Parathyroid adenoma (tissue), 2 donors: ENCODE results near the gene PGM2.

Source experiments
- H2AFZ ChIP-seq: fragments of 300-600 bp; sonication (generic); one replicate; pipeline ENCODE4 v1.7.0; 2017; ENCODE audit warnings: antibody characterized with exemption, mild to moderate bottlenecking
- H3K27ac ChIP-seq: fragments of 300-600 bp; sonication (generic); one replicate; pipeline ENCODE4 v1.7.0; 2017
- H3K27me3 ChIP-seq: fragments of 300-600 bp; sonication (generic); one replicate; pipeline ENCODE4 v1.7.0; 2017; ENCODE audit warnings: low read length; ENCODE audit not compliant: control insufficient read depth, insufficient read depth
- H3K36me3 ChIP-seq: fragments of 300-600 bp; sonication (generic); one replicate; pipeline ENCODE4 v1.7.0; 2017; ENCODE audit warnings: low read length; ENCODE audit not compliant: control insufficient read depth, insufficient read depth
- H3K4me1 ChIP-seq: fragments of 300-600 bp; sonication (generic); one replicate; pipeline ENCODE4 v1.7.0; 2017; ENCODE audit warnings: control low read depth
- H3K4me2 ChIP-seq: fragments of 300-600 bp; sonication (generic); one replicate; pipeline ENCODE4 v1.7.0; 2017; ENCODE audit warnings: low read length
- H3K4me3 ChIP-seq: fragments of 300-600 bp; sonication (generic); one replicate; pipeline ENCODE4 v1.7.0; 2017; ENCODE audit warnings: low read depth, low read length
- H3K79me2 ChIP-seq: fragments of 300-600 bp; sonication (generic); one replicate; pipeline ENCODE4 v1.7.0; 2017; ENCODE audit warnings: control low read depth
- H3K9ac ChIP-seq: fragments of 300-600 bp; sonication (generic); one replicate; pipeline ENCODE4 v1.7.0; 2017; ENCODE audit warnings: mild to moderate bottlenecking
- H3K9me3 ChIP-seq: fragments of 300-600 bp; sonication (generic); one replicate; pipeline ENCODE4 v1.7.0; 2017; ENCODE audit warnings: low read length; ENCODE audit not compliant: control insufficient read depth
- CTCF ChIP-seq: fragments of 300-600 bp; sonication (generic); IDR thresholded peaks from one replicate; pipeline ENCODE4 v1.7.0; 2017; ENCODE audit warnings: antibody characterized with exemption, mild to moderate bottlenecking
- donor health status: primary hyperparathyroidism.

Gene PGM2

GRCh38 chr4:37827030-37827685 is 672 bp downstream of the PGM2 start:
- no peaks in the 10 kb centered on the region for H3K79me2 ChIP-seq
- no peaks in the 10 kb centered on the region for H3K36me3 ChIP-seq

GRCh38 chr4:37827802-37828321 is 1.4 kb downstream of the PGM2 start:
- no peak overlapping the region for H3K9ac ChIP-seq
- no peak for TF ChIP-seq CTCF
- no peaks in the 10 kb centered on the region for H3K27me3 ChIP-seq
- no peak overlapping the region for H3K27ac ChIP-seq
- H3K36me3 ChIP-seq, result no peaks in the 10 kb centered on the region
- no peaks in the 10 kb centered on the region for H3K9me3 ChIP-seq
- H3K4me1 ChIP-seq, result no peaks in the 10 kb centered on the region
- no peaks in the 10 kb centered on the region for H3K79me2 ChIP-seq
- no peak overlapping the region for H3K4me3 ChIP-seq
- peak overlapping the region; percentile 98 for H3K4me2 ChIP-seq
- H2AFZ ChIP-seq, result peak overlapping the region; percentile 85

More at GRCh38 chr4:37827030-37827685, 672 bp downstream of the PGM2 start:
- Histone ChIP-seq H2AFZ (peak overlapping the region; percentile 85), H3K4me1 (no peaks in the 10 kb centered on the region), H3K27ac (peak overlapping the region; percentile 68), H3K9me3 (no peaks in the 10 kb centered on the region), H3K4me3 (peak overlapping the region; percentile 78), H3K9ac (no peak overlapping the region), H3K27me3 (no peaks in the 10 kb centered on the region), H3K4me2 (peak overlapping the region; percentile 98)
- TF ChIP-seq CTCF, result no peak

GRCh38 chr4:37828843-37829242 is 2.4 kb downstream of the PGM2 start:
- Histone ChIP-seq H3K9me3 (no peaks in the 10 kb centered on the region), H3K4me1 (no peaks in the 10 kb centered on the region), H3K36me3 (no peaks in the 10 kb centered on the region), H3K4me2 (no peak overlapping the region), H3K79me2 (no peaks in the 10 kb centered on the region), H2AFZ (no peak overlapping the region), H3K27ac (no peak overlapping the region), H3K4me3 (no peak overlapping the region), H3K9ac (no peak overlapping the region), H3K27me3 (no peaks in the 10 kb centered on the region)
- no peak for TF ChIP-seq CTCF

GRCh38 chr4:37830640-37831039 is 4.2 kb downstream of the PGM2 start:
- Histone ChIP-seq H3K9ac (no peak overlapping the region), H3K4me2 (no peak overlapping the region), H2AFZ (no peak overlapping the region), H3K79me2 (no peaks in the 10 kb centered on the region), H3K27ac (no peak overlapping the region), H3K4me1 (no peaks in the 10 kb centered on the region), H3K27me3 (no peaks in the 10 kb centered on the region), H3K36me3 (no peaks in the 10 kb centered on the region), H3K9me3 (no peaks in the 10 kb centered on the region), H3K4me3 (no peak overlapping the region)
- TF ChIP-seq CTCF, result no peak

- no peak for TF ChIP-seq CTCF
- Histone ChIP-seq H3K9ac (no peak overlapping the region), H3K36me3 (no peaks in the 10 kb centered on the region)
Observed at GRCh38 chr4:37835031-37835430, 8.5 kb downstream of the PGM2 start.

More at GRCh38 chr4:37835031-37835430, 8.5 kb downstream of the PGM2 start:
- Histone ChIP-seq H3K27me3 (no peaks in the 10 kb centered on the region), H3K4me1 (no peaks in the 10 kb centered on the region), H3K4me2 (no peak overlapping the region), H2AFZ (no peak overlapping the region), H3K27ac (no peak overlapping the region), H3K4me3 (no peak overlapping the region), H3K79me2 (no peaks in the 10 kb centered on the region), H3K9me3 (no peaks in the 10 kb centered on the region)
